ENCODE measurements around the gene DMRTB1.

Gene DMRTB1

GRCh38 chr1:53460211-53460634 is 1.0 kb downstream of the DMRTB1 start:
- Histone ChIP-seq H3K27ac (ENCODE audit: low read depth, low read length) (no peak overlapping the region), H3K79me2 (ENCODE audit: control insufficient read depth, low read length) (no peaks in the 10 kb centered on the region), H3K36me3 (ENCODE audit: control insufficient read depth, low read length) (no peaks in the 10 kb centered on the region), H3K4me3 (ENCODE audit: low read length) (no peak overlapping the region), H3K4me2 (ENCODE audit: low read length) (no peak overlapping the region), H3K4me1 (ENCODE audit: control insufficient read depth, low read length) (peaks cover 17% of the 10 kb centered on the region), H3F3A (ENCODE audit: control insufficient read depth, insufficient read depth) (no peaks in the 10 kb centered on the region), H4K20me1 (ENCODE audit: control insufficient read depth, insufficient read depth, low read depth, low read length) (no peaks in the 10 kb centered on the region), H3K9me3 (ENCODE audit: control insufficient read depth, insufficient read depth, low read length) (no peaks in the 10 kb centered on the region), H3K9me2 (replicated peaks; ENCODE audit: control insufficient read depth, low read length) (no peaks in the 10 kb centered on the region), H3K27me3 (ENCODE audit: control insufficient read depth, low read length) (no peaks in the 10 kb centered on the region)
- no peak for TF ChIP-seq CTCF (IDR thresholded peaks at IDR 0.05; ENCODE audit: low read depth, low read length, poor library complexity, severe bottlenecking)
- TF ChIP-seq EZH2phosphoT487 (IDR thresholded peaks at IDR 0.05; ENCODE audit: borderline replicate concordance, low read length): no peak

DNA sequence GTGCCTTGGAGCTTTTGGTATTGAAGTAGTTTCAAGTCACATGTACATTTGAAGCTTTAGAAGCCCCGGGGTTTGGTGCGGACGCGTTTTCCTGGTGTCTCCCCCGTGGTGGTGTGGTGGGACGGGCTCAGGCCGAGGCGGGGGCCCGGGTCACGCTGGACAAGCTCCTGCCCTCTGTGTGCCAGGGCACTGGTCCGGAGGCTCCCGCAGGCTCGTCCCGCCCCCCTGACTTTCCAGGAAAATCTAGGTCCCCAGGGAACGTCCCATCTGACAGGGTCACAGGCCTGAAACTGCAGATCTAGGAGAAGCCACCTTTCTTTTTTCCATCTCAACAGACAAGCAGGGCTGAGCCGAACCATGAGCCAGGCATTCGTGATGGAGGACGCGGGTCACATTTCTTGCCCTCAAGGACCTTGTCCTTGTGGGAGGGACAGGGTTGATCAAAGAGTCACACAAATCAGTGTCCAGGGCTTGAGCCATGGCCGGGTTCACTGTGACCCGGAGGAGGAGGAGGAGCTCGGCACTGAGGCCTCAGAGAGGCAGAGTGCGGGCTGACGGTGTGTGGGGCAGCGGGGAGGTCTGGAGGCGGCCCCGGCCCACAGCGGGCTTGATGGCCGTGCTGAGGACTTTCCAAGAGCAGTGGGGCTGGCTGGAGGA is 1.6 kb downstream of the DMRTB1 start:
- Histone ChIP-seq H3K4me3 (ENCODE audit: low read length) (no peak overlapping the region), H3K79me2 (ENCODE audit: control insufficient read depth, low read length) (no peaks in the 10 kb centered on the region), H3K9me2 (replicated peaks; ENCODE audit: control insufficient read depth, low read length) (no peaks in the 10 kb centered on the region), H3K27me3 (ENCODE audit: control insufficient read depth, low read length) (no peaks in the 10 kb centered on the region), H3F3A (ENCODE audit: control insufficient read depth, insufficient read depth) (no peaks in the 10 kb centered on the region), H3K9me3 (ENCODE audit: control insufficient read depth, insufficient read depth, low read length) (no peaks in the 10 kb centered on the region), H3K4me1 (ENCODE audit: control insufficient read depth, low read length) (peaks cover 12% of the 10 kb centered on the region), H3K36me3 (ENCODE audit: control insufficient read depth, low read length) (no peaks in the 10 kb centered on the region), H3K4me2 (ENCODE audit: low read length) (no peak overlapping the region), H3K27ac (ENCODE audit: low read depth, low read length) (no peak overlapping the region), H4K20me1 (ENCODE audit: control insufficient read depth, insufficient read depth, low read depth, low read length) (no peaks in the 10 kb centered on the region)
- no peak for TF ChIP-seq EZH2phosphoT487 (IDR thresholded peaks at IDR 0.05; ENCODE audit: borderline replicate concordance, low read length)
- TF ChIP-seq CTCF (IDR thresholded peaks at IDR 0.05; ENCODE audit: low read depth, low read length, poor library complexity, severe bottlenecking): no peak

DNA sequence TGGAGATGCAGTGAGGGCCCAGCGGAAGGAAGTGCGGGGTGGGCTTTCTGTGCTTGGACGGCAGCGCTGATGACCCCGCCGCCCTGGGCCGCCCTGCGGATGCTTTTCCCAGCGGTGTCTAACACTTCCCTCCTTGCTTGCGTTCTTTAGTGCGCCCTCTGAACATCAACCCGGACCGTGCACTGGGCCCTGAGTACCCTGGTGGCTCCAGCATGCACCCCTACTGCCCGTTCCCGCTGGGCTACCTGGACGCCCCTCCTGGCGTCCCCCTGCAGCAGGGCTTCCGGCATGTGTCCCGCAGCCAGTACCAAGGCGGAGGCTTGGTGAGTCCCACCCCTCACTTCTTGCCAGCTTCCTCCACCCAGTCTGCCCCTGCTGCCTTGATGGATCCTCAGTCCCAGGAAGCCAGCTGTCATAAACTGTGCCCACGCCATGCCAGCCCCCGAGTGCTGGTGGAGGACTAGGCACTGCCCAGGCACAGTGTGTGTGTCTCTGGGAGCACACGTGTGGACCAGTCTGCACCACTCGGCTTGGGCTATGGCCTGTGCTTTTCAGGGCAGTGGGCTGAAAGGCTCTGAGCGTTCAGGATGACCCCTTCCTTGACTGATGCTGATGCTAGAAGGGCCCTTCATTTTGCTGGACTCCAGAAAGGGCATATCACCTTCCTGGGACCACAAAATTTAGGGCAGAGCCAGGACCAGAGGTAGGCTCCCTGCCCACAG is 2.3 kb downstream of the DMRTB1 start:
- peaks cover 5% of the 10 kb centered on the region for H3K4me1 ChIP-seq (ENCODE audit: control insufficient read depth, low read length)
- no peaks in the 10 kb centered on the region for H3K36me3 ChIP-seq (ENCODE audit: control insufficient read depth, low read length)
- H3K27ac ChIP-seq (ENCODE audit: low read depth, low read length): no peak overlapping the region
- TF ChIP-seq CTCF (IDR thresholded peaks at IDR 0.05; ENCODE audit: low read depth, low read length, poor library complexity, severe bottlenecking): no peak
- TF ChIP-seq EZH2phosphoT487 (IDR thresholded peaks at IDR 0.05; ENCODE audit: borderline replicate concordance, low read length): no peak
- no peaks in the 10 kb centered on the region for H3K79me2 ChIP-seq (ENCODE audit: control insufficient read depth, low read length)
- no peak overlapping the region for H3K4me3 ChIP-seq (ENCODE audit: low read length)
- no peaks in the 10 kb centered on the region for H3F3A ChIP-seq (ENCODE audit: control insufficient read depth, insufficient read depth)
- H3K27me3 ChIP-seq (ENCODE audit: control insufficient read depth, low read length): no peaks in the 10 kb centered on the region
- H3K4me2 ChIP-seq (ENCODE audit: low read length): no peak overlapping the region
- no peaks in the 10 kb centered on the region for H4K20me1 ChIP-seq (ENCODE audit: control insufficient read depth, insufficient read depth, low read depth, low read length)
- no peaks in the 10 kb centered on the region for H3K9me2 ChIP-seq (replicated peaks; ENCODE audit: control insufficient read depth, low read length)
- H3K9me3 ChIP-seq (ENCODE audit: control insufficient read depth, insufficient read depth, low read length): no peaks in the 10 kb centered on the region
